ENCODE data around the gene TRAPPC14.

TRAPPC14 gene

DNA sequence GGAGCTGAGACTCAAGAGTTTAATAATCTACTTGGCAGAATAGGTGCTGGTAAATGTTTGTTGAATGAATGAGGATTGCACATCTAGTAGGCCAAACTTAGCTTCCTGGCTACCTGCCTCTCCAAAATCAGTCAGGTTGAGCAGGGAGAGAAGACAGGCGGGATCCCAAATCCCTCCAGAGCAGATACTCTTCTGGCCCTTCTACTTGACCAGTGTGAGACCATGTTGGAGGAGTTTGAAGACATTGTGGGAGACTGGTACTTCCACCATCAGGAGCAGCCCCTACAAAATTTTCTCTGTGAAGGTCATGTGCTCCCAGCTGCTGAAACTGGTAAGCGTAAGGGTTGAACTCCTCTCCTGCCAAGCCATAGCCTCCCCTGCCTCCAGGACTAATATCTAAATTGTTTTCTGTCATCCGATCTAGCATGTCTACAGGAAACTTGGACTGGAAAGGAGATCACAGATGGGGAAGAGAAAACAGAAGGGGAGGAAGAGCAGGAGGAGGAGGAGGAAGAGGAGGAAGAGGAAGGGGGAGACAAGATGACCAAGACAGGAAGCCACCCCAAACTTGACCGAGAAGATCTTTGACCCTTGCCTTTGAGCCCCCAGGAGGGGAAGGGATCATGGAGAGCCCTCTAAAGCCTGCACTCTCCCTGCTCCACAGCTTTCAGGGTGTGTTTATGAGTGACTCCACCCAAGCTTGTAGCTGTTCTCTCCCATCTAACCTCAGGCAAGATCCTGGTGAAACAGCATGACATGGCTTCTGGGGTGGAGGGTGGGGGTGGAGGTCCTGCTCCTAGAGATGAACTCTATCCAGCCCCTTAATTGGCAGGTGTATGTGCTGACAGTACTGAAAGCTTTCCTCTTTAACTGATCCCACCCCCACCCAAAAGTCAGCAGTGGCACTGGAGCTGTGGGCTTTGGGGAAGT is 34.0 kb downstream of the TRAPPC14 start:
- no peak for DNase-seq (ENCODE audit: low spot score)

DNA sequence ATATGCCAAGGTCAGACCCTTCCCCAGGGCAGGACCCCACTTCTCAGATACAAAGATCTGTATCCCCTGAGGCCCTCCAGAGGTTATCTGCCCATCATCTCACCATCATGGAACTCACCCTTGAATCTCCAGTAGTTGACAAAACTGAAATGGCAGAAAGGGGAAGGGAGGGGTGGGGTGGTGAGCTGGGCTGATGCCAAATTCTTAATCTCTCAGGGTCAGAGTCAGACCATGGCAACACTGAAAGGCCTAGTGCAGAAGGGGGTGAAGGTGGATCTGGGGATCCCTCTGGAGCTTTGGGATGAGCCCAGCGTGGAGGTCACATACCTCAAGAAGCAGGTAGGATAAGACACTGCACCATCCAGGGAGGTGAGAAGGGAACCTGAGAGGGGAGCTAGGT is 36.0 kb downstream of the TRAPPC14 start:
- no peak for DNase-seq (ENCODE audit: low spot score)

DNA sequence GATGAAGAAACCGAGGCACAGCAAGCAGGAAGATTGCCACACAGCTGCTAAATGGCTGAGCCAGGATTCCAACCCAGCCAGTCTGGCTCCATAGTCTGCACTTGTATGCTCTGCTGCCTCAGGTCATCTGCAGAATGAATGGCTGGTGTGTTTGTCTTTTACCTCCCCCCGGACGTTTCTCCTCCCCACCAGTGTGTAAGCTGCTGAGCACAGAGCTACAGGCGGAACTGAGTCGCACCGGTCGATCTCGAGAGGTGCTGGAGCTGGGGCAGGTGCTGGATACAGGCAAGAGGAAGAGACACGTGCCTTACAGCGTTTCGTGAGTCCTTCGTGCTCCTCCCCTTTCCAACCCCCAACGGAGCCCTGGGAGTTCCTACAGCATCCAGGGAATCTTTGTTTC is 36.5 kb downstream of the TRAPPC14 start:
- no peak for DNase-seq (ENCODE audit: low spot score)

DNA sequence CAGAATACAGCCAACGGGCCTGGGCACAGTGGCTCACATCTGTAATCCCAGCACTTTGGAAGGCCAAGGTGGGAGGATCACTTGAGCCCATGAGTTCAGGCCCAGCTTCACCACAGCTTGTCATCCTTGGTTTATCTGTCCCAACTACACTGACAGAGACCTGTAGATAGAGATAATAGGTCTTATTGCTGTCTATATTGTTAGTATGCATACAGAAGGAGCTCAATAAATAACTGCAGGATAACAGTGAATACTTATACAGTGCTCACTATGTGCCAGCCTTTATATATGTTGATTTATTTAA is 37.8 kb downstream of the TRAPPC14 start:
- no peak for DNase-seq (ENCODE audit: low spot score)

DNA sequence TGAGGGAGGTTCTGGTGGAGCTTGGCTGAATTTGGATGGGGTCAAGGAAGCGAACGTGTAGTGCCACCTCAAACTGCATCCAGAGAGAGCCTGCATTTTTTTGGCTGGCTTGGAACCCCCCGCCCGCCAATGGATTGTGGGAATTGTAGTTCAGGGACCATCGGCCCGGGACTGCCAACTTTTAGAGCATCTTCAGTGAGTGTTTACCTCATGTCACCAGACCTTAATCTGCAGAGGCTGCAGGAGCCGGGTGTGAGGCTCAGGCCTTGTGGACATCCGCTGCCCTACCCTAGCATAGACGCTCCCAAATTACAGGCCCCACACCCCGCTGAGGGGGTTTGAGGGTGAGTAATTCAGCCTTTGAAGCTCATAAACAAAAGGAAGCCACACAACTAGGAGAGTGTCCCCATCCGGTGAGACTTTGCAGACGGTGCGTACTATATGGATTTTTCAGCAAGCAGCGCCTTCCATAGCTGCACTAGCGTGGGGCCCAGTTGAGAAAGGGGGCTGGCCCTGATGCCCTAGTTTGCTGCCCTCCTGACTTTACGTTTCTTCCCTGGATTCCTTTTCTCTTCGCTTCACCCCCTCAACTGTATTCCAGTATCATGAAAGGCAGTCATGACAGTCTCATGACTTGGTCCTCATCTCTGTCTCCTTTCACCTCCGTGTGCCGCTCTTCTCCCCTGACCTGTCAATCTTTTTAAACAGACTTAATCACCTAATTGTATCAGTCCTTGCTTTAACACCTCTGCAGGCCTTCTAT is 38.4 kb downstream of the TRAPPC14 start:
- DNase-seq (ENCODE audit: low spot score), result peak; percentile 77

DNA sequence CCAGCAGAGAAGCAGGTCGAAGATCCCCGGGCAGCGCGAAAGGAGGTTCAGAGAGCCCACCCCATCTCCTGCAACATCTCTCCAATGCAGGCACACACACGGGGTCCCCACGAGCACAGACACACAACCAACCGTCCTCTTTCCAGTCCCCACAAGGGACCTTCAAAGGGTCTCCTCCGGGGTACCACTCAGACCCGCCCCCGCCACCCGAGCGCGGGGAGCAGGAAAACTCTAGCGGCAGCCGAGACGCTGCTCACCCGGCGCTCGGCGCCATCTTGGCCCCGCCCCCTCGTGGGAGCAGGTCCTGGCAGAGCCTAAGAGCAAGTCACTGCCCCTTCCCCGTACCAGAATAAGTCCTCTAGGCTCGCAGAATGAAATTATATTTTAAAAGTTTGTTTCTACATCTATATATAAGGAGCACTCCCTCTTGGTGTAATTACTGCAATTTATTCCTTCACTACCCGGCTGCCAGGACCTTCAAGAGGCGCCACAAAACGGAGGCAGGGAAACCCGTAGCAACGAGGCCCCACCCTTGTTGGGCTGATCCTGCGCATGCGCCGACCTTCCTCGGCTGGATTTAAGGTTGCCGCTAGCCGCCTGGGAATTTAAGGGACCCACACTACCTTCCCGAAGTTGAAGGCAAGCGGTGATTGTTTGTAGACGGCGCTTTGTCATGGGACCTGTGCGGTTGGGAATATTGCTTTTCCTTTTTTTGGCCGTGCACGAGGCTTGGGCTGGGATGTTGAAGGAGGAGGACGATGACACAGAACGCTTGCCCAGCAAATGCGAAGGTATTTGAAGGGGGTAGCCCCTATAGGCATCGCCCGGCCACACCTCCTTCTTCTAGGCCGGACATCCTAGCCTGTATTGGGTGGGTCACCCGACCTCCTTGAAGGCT is 39.2 kb downstream of the TRAPPC14 start, which contains the start of the genes CNPY4 and TAF6:
CNPY4 (plus strand) TSS at position 563 of the 898 bp plus-strand sequence; CDS start at position 674, 111 bp downstream.
TAF6 (minus strand) TSS at position 287 of the 898 bp plus-strand sequence. CDS start 5,149 bp downstream, outside the sequence.
- DNase-seq (ENCODE audit: low spot score), result peak; percentile 100

DNA sequence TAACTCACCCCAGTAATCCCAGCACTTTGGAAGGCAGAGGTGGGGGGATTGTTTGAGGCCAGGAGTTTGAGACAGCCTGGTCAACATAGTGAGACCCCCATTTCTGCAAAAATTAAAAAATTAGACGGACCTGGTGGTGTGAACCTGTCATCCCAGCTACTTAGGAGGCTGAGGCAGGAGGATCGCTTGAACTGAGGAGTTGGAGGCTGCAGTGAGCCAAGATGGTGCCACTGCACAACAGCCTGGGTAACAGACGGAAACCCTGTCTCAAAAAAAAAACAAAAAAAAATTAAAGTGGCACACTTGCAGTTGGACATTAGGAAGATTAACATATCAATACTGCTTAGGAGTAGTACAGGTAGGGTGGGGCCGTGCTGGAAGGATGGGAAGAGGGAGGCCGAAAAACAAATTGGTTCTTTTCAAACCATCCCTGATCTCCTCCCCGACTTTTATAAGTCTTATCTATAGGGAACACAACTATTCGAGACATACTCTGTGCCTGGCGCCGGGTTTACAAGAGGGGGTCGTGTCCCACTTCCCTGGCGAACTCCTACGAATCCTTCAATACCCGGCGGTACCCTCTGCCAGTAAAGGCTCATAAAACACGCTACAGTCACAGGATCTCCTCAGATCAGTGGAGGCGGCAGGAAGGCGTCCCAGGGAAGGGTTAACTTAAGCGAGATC is 40.0 kb downstream of the TRAPPC14 start:
- no peak for DNase-seq (ENCODE audit: low spot score)

DNA sequence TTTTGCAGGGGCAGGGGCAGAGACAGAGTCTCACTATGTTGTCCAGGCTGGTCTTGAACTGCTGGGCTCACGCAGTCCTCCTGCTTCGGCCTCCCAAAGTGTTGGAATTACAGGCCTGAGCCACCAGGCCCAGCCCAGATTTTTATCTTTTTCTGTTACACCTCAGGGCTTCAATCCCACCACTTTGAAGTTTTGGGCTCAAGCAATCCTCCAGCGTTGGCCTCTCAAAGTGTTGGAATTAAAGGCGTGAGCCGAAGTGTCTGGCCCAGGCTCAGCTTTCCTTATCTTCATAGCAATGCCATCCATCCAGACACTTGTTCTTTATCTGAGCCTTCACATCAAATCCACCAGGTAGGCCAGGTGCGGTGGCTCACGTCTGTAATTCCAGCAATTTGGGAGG is 43.5 kb downstream of the TRAPPC14 start:
- DNase-seq (ENCODE audit: low spot score), result no peak

DNA sequence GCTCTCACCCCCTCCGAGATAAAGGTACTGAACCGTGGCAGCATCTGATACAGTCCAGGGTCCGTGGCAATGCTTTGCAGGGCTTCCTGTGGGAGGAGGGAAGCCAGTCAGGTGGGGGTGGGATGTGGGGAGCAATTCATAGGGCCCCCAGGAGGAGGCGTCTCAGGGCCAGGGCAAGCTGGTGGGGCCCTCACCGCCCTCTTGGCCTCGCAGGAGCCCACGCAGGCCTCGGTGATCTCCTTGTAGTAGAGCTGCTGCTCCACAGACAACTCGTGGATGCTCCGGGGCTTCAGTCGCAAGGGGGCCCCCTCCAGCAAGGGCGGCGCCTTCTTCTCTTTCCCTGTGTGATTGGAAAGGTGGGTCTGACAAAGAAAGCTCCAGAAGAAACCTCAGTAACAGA is 46.6 kb downstream of the TRAPPC14 start:
- DNase-seq (ENCODE audit: low spot score), result no peak

DNA sequence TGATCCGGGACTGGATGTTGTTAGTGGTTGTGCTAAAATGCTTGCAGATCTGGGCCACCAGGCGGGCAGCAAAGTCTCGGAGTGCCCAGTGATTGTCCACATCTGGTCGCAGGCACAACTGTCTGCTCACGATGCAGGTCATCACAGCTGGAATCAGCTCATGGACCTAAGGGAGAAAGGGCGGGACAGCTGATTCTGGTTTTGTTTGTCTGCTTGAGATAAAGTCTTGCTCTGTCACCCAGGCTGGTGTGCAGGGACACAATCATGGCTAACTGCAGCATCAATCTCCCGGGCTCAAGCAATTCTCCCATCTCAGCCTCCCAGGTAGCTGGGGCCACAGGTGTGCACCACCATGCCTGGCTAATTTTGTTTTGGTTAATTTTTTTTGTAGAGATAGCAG is 47.4 kb downstream of the TRAPPC14 start:
- DNase-seq (ENCODE audit: low spot score), result no peak

DNA sequence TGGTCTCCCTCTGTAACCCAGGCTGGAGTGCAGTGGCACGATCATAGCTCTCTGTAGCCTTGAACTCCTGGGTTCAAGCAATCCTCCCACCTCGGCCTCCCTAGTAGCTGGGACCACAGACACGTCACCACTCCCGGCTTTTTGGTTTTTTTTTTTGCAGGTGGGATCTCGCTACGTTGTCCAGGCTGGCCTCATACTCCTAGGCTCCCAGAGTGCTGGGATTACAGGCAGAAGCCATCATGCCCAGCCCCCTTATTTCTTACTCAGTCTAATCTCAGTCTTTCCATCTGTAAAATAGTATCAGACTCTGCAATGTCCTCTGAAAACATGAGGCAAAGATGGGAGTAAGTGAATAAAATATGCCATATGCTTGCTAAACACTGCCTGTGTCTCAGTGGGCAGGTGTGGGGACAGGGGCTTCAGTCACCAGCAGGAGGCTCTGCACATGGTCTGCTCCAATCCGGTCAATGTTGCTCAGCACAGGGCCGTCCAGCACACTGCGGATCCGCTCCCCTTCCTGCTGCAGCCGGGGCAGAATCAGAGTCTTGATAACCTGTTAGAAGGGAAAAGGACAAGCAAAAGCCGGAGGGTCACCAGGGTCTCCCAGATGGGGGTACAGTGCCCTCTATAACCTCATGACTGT is 48.9 kb downstream of the TRAPPC14 start:
- no peak for DNase-seq (ENCODE audit: low spot score)

DNA sequence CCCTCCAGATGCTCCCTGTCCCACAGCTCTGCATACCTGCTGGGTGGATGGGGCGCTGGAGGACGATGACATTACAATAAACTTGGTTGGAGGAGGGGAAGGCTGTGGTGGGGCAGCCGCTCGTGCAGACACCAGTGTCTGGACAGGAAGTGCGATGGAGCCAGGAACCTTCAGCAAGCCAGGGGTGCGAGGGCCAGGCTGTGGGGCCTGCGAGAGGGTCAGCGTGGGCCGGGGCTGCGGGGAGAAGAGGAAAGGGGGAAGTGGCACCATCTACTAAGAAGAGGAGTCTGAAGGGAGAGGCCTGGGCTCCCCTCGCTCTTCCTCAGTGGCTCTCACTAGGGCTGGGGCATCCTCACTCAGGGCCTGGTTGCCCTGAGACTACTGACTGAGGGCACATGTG is 50.6 kb downstream of the TRAPPC14 start:
- DNase-seq (ENCODE audit: low spot score), result no peak

DNA sequence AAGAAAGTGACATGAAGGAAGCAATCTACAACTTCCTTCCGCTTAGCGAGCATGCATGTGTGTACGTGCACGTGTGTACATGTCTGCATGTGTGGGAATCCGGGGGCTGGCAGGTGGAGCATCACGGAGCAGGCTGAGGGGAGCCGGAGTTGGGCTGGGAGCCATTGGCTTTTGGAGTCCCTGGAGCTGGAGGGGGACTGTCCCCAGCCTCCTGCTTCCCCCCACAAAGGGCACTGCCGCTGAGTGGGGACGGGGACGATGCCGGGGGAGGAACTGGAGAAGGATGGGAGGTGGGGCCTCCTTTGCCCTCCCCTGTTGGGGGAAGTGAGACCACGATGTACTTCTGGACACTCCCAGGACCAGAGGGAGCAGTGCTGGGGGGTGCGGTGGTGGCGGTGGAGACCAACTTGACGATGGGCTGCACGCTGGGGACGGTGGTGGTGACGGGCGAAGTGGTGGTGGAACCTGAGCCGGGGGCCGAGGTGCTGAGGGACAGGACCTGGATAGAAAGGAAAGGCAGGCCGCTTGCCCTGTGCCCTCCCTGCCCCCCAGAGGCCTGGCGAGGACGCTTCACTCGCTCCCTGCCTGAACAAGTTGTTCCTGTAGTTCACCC is 51.3 kb downstream of the TRAPPC14 start:
- DNase-seq (ENCODE audit: low spot score), result no peak

DNA sequence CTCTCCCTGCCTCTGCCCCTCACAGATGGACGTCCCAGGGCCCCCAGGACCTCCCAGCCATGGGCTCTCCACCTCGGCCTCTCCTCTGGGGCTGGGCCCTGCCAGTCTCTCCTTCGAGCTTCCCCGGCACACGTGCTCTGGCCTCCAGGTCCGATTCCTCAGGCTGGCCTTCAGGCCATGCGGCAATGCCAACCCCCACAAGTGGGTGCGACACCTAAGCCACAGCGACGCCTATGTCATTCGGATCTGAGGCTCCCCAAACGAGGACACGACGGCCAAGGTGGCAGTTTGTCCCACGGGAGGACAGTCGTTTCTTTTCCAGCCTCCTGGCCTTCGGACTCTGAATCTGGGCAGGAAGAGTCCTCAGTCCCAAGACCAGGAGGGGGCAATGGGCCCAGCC is 51.9 kb downstream of the TRAPPC14 start:
- no peak for DNase-seq (ENCODE audit: low spot score)

DNA sequence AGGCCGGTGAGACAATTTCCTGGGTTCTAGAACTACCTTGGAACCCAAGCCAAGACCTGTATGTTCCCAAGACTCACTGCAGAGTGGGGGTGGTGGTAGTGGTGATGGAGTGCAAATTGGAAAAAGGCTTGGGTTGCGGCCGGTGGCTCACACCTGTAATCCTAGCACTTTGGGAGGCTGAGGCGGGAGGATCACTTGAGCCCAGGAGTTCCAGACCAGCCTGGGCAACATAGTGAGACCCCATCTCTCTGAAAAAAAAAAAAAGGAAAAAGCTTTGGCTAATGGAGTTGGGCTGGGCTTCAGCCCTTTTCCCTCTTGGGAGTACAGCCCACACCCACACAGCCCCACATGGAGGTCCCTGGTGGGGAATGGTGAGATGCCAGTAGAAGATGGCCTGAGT is 53.0 kb downstream of the TRAPPC14 start:
- no peak for DNase-seq (ENCODE audit: low spot score)

Measured in hepatic stellate cell (primary cell).